PC-3 (cell line): ENCODE results near the gene NUAK1. TPM values are rescaled to one million over a fixed set of nuclear protein-coding genes. Genes with fewer than 3 reads are reported as not detected.

Experiments
- ATAC-seq: fragments of 200-7000 bp; cut with Tn5 transposase; 2 replicates; pipeline ENCODE4 v1.9.1; 2020; ENCODE audit warnings: mild to moderate bottlenecking, moderate library complexity
- BruUV-seq: library from RNA; stranded (reverse); fragments of 400-500 nt; replicated peaks from 2 replicates; lab custom pipeline; 2021; lab: Mats Ljungman, UMichigan
- CTCF ChIA-PET: fragments of 300-600 bp; sonication (Branson Sonifier 250); formaldehyde crosslinking; loops from one replicate; lab custom pipeline; 2022; ENCODE audit warnings: antibody characterized with exemption; lab: Charles Lee
- POLR2A ChIA-PET: fragments of 300-600 bp; sonication (Branson Sonifier 250); formaldehyde crosslinking; loops from one replicate; lab custom pipeline; 2022; ENCODE audit warnings: antibody characterized with exemption; ENCODE audit not compliant: unreplicated experiment; lab: Charles Lee
- DNase-seq: peaks from one replicate; pipeline ENCODE4 v3.0.0-alpha.2; 2015
- H2AFZ ChIP-seq: fragments of 300-600 bp; sonication (generic); 2 replicates; pipeline ENCODE4 v1.6.0; 2016; ENCODE audit warnings: antibody characterized with exemption, low read length
- H3F3A ChIP-seq: fragments of 300-600 bp; sonication (generic); one replicate; pipeline ENCODE4 v1.6.0; 2017; ENCODE audit warnings: antibody characterized with exemption, low read length, control low read depth, mild to moderate bottlenecking; ENCODE audit not compliant: unreplicated experiment
- H3K27ac ChIP-seq: fragments of 300-600 bp; sonication (generic); 2 replicates; pipeline ENCODE4 v1.5.1; 2016; ENCODE audit warnings: mild to moderate bottlenecking, low read length
- H3K27me3 ChIP-seq: fragments of 300-600 bp; sonication (generic); 2 replicates; pipeline ENCODE4 v1.6.1; 2016; ENCODE audit warnings: low read length, mixed read lengths
- H3K36me3 ChIP-seq: fragments of 300-600 bp; sonication (generic); 2 replicates; pipeline ENCODE4 v1.6.1; 2016; ENCODE audit warnings: low read depth, mixed run types, low read length, mixed read lengths
- H3K4me1 ChIP-seq: fragments of 300-600 bp; sonication (generic); 2 replicates; pipeline ENCODE4 v1.5.1; 2016; ENCODE audit warnings: low read length; ENCODE audit not compliant: insufficient read depth
- H3K4me2 ChIP-seq: fragments of 300-600 bp; sonication (generic); 2 replicates; pipeline ENCODE4 v1.6.0; 2016; ENCODE audit warnings: low read length
- H3K4me3 ChIP-seq: fragments of 300-600 bp; sonication (generic); 2 replicates; pipeline ENCODE4 v1.5.1; 2016; ENCODE audit warnings: mild to moderate bottlenecking, low read length, mixed read lengths
- H3K79me2 ChIP-seq: fragments of 300-600 bp; sonication (generic); 2 replicates; pipeline ENCODE4 v1.6.1; 2017; ENCODE audit warnings: low read length, mixed read lengths
- H3K9ac ChIP-seq: fragments of 300-600 bp; sonication (generic); 2 replicates; pipeline ENCODE4 v1.6.0; 2016; ENCODE audit warnings: mild to moderate bottlenecking, low read length
- H3K9me2 ChIP-seq: fragments of 300-600 bp; sonication (generic); replicated peaks from 2 replicates; pipeline ENCODE4 v1.6.1; 2016; ENCODE audit warnings: mixed run types, low read length, mixed read lengths
- H3K9me3 ChIP-seq: fragments of 300-600 bp; sonication (generic); 2 replicates; pipeline ENCODE4 v1.6.1; 2016; ENCODE audit warnings: low read length, mixed read lengths
- H4K20me1 ChIP-seq: fragments of 300-600 bp; sonication (generic); 2 replicates; pipeline ENCODE4 v1.6.1; 2016; ENCODE audit warnings: low read length, mixed read lengths
- CTCF ChIP-seq: fragments of 300-600 bp; sonication (generic); conservative IDR thresholded peaks from 2 replicates; pipeline ENCODE4 v1.5.1; 2017; ENCODE audit warnings: antibody characterized with exemption, low read depth, mild to moderate bottlenecking, low read length
- EZH2 ChIP-seq: fragments of 300-600 bp; sonication (generic); IDR thresholded peaks from one replicate; pipeline ENCODE4 v1.6.1; 2017; ENCODE audit warnings: antibody characterized with exemption, mild to moderate bottlenecking, low read length; ENCODE audit not compliant: unreplicated experiment
- EZH2phosphoT487 ChIP-seq: fragments of 300-600 bp; sonication (generic); IDR thresholded peaks from 2 replicates; pipeline ENCODE4 v1.6.1; 2018; ENCODE audit warnings: mild to moderate bottlenecking, antibody characterized with exemption, low read length, borderline replicate concordance
- intact Hi-C: fragments of 100-400 bp; cut with micrococcal nuclease; formaldehyde crosslinking; loops from 2 replicates; pipeline ENCODE4 v1.9.0; 2023
- total RNA-seq: library from RNA; depleted of rRNA; stranded (reverse); fragments of >200 nt; gene quantifications from 2 replicates; pipeline ENCODE4 v1.2.3, GENCODE V29; 2014

Gene NUAK1
- total RNA-seq, 1 experiment from 2014 or later = 9.8 TPM

- Histone ChIP-seq H3K79me2 (peaks cover 75% of the 10 kb centered on the region), H3K27ac (peak overlapping the region; percentile 83), H2AFZ (no peak overlapping the region), H3K4me2 (peak overlapping the region; percentile 88), H4K20me1 (no peaks in the 10 kb centered on the region), H3K4me3 (no peak overlapping the region), H3K36me3 (no peaks in the 10 kb centered on the region), H3K9me2 (no peaks in the 10 kb centered on the region), H3F3A (no peaks in the 10 kb centered on the region), H3K4me1 (peaks cover 56% of the 10 kb centered on the region), H3K9ac (no peak overlapping the region; the same call in 1 of the 2 replicates), H3K27me3 (no peaks in the 10 kb centered on the region), H3K9me3 (no peaks in the 10 kb centered on the region)
- DNase-seq (no peak), ATAC-seq (no peak)
- intact Hi-C loops = no loop called here
- ChIA-PET CTCF (interaction anchor here (1.3 to 1.5 kb wide), 2 partner anchors 109 to 679 kb away, joined by 3 to 4 read pairs; no protein-coding TSS in a partner anchor), POLR2A (no interaction called here)
- no TSS peak for BruUV-seq
- no peak for TF ChIP-seq CTCF
- no peak for TF ChIP-seq EZH2
- TF ChIP-seq EZH2phosphoT487 = no peak
These were observed 4.3 kb downstream of the NUAK1 start for GRCh38 chr12:106134294-106134949.

GRCh38 chr12:106133136-106134087, 5.3 kb downstream of the NUAK1 start:
- Histone ChIP-seq H3F3A (no peaks in the 10 kb centered on the region), H2AFZ (no peak overlapping the region), H3K4me3 (0 out of 2 replicates have a peak overlapping the region, but pooled peaks have one; percentile 6), H4K20me1 (no peaks in the 10 kb centered on the region), H3K27me3 (no peaks in the 10 kb centered on the region), H3K79me2 (peaks cover 80% of the 10 kb centered on the region), H3K27ac (peak overlapping the region; percentile 83), H3K9me3 (no peaks in the 10 kb centered on the region), H3K4me2 (peak overlapping the region; percentile 49), H3K9ac (peak overlapping the region; percentile 9; the same call in 1 of the 2 replicates), H3K36me3 (no peaks in the 10 kb centered on the region), H3K9me2 (no peaks in the 10 kb centered on the region), H3K4me1 (peaks cover 56% of the 10 kb centered on the region)
- intact Hi-C loops = no loop called here
- peak; percentile 22 for ATAC-seq
- no TSS peak for BruUV-seq
- POLR2A ChIA-PET = interaction anchor here (0.6 kb wide), 1 partner anchor 733 kb away, joined by 6 read pairs; no protein-coding TSS in a partner anchor
- no peak for TF ChIP-seq EZH2
- TF ChIP-seq EZH2phosphoT487 = no peak
- TF ChIP-seq CTCF = no peak
- CTCF ChIA-PET = interaction anchor here (0.5 to 1.5 kb wide), 5 partner anchors 108 to 877 kb away, joined by 3 to 4 read pairs (median 3); no protein-coding TSS in a partner anchor
- DNase-seq = peak; percentile 91
